T-helper 22 cell (primary cell): Measurements from ENCODE around the gene PAN2.

Experiments used
- DNase-seq: peaks from one replicate; pipeline ENCODE4 v3.0.0-alpha.2; 2020; ENCODE audit warnings: low read depth

Gene PAN2

GRCh38 chr12:56267443-56268071 is 66.2 kb downstream of the PAN2 start:
- no peak for DNase-seq

GRCh38 chr12:56266693-56267442 is 66.9 kb downstream of the PAN2 start, which contains the start of gene COQ10A:
Gene COQ10A, plus strand, starts transcription at chr12:56266942. Its CDS starts 177 bp downstream, at chr12:56267119.
- peak; percentile 89 for DNase-seq
